GM18861 (cell line): ENCODE data around the gene TBL1Y.
"Not testable (repeated sequence)": the region's sequence is repeated elsewhere in the genome, so short reads cannot be mapped to it uniquely, and the experiment has no call there.

Experiments
- ATAC-seq: cut with Tn5 transposase; IDR thresholded peaks from one replicate; pipeline ENCODE4 v1.9.1; 2021; ENCODE audit not compliant: unreplicated experiment

Gene TBL1Y

DNA sequence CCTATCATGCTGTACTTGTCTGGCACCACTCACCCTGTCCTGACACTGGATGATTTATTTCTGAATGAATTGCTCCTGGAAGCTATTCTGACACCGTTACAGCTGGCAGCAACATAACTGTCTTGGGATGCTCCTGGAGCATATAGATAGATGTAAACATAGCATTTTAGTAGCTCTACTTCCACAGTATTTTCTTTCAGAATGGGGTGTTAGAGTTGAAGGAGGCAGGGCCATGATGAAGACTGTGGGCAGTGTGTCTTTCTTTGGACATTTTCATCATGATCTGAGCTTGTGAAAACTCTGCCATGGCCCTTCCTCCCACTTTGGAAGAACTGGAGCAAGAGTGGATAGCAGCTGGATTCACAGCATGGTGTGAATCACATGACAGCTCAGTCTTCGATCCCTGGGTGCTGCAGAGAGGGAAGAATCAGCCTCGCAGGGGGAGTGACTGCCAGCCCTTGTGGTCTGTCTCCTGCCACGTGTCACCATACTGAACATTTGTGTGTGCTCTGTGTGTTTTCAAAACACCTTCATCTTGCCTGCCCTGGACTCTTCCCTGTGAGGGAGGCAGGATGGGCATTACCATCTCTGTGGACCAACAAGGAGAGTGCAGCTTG is 61.9 kb downstream of the TBL1Y start:
- no peak for ATAC-seq

DNA sequence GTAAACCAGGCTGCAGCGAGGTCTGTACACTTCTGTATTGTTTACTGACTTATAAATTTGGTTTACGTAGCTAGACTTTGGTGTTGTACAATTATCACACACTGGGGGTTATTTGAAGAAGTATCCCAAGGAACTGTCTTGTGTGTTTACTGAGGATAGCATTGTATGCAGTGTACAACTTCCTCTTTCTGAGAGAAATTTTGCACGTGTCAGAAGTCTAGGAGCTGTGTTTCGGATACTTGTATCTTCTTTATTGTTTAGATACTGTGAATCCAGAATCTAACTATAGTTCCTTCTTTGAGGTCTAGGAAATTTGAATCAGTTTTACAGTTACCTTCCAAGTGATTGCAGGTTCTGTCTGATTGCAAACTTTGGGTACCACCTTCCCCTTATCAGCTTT is 64.5 kb downstream of the TBL1Y start:
- ATAC-seq = no peak

DNA sequence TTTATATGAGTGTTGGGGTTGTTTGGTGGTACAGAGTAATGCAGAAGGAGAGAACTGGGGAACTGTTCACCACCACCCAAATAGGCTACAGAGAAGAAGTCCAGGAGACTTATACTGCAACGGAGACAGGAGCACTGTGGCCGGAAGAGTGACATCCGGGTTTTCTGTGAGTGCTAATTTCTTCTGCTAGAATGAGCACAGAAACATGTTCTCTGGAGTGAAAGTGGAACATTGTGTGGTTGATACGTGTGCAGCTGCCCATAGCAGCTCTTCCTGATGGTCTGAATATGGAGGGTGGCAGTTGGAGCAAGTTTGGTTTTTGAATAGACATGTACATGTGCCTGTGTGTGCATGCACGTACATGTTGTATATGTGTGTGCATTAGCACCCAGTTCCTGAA is 67.3 kb downstream of the TBL1Y start:
- no peak for ATAC-seq

DNA sequence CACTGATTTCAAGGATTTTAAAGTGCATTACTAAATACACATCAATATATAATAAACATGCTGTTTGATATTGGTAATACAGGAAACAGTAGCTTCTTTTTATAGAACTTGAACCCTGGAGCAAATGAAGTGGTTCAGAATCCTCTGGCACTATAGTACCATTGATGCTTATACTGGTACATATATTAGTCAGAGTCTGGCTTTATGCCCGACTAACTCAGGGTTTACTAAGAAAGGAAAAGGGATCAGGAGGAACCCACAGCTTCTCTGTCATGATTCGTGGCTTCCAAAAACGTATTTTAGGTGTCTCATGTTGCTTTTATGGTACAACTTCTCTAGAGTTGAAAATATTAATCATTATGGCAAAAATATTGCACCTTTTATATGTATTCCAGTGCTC is 72.7 kb downstream of the TBL1Y start:
- no peak for ATAC-seq

DNA sequence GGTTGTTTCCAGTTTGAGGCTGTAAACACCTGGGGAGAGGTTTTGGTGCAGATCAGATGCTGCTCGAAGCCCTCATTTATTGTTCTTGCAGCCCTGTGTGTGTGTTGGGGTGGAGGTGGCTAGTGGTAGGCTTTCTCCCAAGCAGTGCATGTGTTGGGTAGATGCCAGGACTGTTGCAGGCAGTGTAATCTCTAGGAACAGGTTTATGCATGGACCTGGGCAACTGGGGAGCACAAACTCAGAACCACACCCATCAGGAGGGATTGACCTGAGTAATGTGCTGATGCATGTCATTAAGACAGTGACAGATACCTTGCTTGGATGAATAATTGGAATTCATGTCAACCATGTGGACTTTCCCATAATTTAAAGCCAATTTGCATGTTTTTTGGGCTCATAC is 77.3 kb downstream of the TBL1Y start:
- no peak for ATAC-seq

DNA sequence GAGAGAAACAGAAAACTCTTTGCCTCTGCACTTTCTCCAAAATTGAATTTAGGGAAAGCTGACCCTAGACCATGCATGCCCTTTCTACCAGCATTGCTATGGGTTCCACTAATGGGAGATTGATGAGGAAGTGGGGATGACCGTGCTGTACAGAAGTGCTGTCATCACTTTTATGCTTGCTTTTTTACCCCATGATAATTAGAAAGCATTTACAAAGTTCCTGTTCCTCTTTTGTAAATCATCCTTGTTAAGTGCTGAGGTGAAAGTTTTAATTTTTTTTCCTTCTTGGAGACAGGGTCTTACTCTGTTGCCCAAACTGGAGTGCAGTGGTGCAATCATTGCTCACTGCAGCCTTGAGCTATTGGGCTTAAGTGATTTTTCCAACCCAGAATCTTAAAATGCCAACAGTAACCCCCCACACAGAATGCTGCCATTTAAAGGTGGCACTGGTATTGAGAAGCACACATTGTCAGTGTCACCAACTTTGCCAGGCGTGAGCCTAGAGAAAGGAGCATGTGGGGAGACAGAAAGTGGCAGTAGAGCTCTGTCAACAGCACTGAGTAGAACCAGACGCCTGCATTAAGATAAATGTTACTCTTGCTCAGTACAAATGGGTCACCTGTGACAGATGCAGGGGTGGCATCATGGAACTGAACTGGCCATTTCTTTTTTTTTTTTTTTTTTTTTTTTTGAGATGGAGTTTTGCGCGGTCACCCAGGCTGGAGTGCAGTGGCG is 79.6 kb downstream of the TBL1Y start:
- no peak for ATAC-seq

DNA sequence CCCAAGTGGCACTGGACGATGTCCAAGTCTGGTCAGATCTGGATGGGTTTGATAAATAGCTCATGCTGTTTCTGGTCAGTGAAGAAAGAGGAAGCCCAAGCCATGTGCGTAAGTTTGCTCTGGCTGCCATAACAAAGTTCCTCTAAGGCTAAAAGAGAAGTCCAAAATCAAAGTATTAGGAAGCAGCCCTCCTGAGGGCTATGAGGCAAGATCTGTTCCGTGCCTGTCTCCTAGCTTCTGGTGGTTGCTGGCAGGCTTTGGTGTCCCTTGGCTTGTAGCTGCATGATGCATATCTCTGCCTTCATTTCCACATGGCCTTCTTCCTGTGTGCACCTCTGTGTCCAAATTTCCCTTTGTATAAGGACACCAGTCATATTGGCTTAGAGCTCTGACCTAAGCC is 81.5 kb downstream of the TBL1Y start:
- no peak for ATAC-seq

DNA sequence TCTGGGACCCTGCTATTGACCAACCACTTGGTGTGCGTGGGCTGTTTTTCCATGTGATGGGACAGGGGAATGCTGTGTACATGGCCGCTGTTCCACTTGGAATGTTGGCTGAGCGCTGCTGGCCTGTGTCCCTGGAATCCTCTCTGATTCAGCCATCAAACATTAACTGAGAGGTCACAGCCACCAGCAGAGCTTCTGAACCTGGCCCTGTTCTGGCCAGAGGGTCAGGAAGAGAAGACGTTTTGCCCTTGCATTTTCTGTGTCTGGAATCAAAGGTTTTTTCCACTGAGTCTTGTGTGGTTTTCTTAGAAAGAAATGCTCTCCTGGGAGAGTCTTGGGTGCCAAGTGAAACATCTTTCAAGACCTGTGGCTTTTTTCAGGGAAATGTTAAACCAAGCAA is 85.5 kb downstream of the TBL1Y start:
- ATAC-seq = no peak

DNA sequence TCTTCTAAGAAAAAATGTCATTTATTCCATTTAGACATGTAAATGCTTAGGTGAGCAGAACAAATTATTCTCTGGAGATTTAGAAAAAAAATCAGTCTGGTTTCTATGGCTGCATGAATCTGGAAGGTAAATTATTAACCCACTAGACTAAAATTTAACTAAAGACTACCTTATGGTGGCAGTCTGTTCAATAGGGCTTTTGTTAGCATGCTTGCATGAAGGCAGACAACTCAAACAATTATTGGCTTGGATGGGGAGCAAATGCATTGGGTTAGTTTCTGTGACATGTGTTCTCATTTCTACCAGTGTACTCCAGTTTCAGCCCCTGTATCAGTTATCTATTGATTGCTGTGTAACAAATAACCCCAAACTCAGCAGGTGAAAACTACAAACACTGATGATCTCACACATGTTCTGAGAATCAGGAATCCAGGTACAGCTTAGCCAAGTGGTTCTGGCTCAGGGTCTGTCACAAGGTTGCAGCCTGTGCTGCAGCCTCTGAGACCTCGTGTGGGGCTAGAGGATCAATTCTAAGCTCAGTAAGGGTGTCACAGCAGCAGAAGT is 87.1 kb downstream of the TBL1Y start:
- ATAC-seq = no peak

DNA sequence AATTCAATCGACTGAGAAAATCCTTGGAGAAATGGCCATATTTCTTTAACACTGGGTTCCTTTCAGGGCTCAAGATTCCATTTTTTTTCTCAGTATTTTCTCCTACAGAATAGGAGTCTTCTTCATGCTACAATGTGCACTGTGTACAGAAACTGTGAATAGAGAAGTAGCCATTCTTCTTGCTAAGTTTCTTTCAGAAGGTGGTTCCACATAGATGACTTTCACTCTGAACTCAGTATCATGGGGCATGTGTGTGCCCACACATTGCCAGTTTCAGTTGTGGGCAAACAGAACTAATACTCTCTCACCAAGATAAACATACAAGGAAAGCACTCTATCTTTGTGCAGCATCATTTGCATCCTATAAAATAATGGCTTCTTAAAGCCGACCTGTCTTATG is 89.4 kb downstream of the TBL1Y start:
- ATAC-seq = no peak

DNA sequence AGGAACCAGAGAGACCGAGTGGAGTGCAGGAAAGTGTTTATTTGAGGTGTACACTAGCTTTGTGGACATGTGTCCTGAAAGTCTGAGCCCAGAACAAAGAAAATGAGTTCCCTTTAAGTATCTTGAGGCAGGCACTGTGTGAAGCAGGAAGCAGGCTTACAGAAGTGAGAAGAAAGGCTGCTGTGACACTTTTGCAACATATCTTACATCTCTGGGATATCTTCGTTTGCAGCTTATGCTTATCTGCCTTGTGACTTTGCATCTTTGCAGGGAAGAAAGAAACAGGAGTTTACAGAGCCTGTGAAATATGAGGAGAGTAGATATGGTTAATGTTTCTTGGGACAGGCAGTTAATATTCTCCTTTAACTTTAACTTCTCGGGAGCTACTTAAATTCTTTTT is 92.1 kb downstream of the TBL1Y start:
- ATAC-seq = no peak

DNA sequence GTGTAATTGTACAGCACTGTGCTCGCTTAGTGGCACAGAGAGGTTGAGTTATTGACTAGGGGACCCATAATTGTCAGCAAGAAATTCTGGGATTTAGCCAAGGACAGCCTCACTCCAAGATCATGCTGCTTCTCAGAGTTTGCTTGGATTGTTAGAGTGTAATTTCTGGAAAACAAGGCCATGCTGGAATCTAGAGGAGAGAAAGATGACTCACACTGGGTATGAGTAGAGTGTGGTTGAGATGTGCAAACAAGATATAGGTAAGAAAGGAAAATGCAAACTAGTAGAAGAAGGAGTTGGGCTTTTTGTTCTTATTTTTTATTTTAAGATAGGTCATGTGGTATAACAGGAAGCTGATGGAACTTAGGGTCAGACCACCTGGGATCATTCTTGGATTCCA is 97.4 kb downstream of the TBL1Y start:
- ATAC-seq = no peak

DNA sequence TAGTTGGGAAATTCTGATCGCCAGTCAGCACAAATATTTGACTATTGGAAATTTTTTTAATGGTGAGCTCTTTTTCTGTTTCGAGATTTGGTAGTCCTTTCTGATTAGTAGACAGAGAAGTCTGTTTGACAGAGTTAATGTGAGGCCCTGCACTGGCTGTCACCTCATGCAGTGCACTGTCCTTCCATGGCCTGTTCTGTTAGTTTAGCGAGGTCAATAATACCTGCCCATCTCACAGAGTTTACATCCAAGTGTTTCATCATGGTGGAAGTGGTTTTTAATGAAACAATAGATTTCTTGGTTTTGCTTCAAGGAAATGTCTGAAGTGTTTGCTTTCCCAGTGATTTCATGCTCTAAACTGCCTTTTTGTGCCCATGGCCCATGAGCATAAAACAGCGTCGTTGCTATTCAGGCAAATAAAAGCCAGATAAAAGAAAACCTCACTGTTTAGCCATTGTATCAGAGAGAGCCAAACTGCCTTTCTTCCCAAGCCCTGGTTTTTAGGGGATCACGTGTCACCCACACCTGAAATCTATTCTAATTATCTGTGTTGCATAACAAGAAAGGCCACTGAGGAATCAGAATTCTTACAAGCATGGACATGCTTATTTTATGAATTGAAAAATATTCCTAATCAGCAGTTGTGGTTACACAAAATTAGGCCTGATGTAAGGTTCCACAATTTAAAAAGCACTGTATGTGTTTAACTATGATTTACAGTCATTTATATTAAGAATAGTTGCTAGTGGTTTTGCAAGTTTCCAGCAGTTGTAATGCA is 98.3 kb downstream of the TBL1Y start:
- ATAC-seq = no peak

DNA sequence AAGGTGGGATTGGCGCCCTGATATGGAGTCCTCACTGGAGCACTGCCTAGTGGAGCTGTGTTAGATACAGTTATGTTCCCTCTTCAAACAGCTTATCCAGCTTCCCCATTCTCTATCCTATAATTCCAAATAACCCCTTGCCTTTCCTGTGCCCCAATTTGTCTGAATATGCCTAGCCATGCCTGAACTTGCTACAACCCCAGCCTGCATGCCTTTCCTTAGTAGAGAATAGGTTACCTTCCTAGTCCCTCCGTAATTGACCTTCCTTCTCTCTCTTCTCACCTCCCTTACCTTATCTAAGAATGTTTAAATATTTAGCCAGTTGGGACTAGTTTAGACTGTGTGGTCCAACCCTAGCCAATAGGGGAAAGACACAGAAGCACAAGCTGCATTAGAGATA is 102.6 kb downstream of the TBL1Y start:
- ATAC-seq = no peak

DNA sequence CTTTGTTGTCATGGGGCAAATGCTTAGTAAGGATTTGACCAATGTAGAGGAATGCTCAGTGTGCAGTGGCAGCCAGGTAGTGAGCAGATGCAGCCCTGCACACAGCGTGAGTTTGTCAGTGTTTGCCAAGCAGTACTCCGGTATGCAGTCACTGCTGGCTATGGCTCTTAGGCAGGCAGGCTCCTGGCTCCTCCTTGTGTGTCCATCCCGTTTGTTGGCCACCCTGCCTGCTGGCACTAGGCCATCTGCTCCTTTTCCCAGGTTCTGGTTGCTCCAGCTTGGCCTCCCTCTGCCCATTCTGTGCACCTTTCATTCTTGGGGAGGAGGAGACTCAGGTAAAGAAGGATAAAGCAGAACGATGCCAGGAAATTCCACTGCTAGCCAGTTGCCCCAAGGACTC is 106.0 kb downstream of the TBL1Y start:
- no peak for ATAC-seq

DNA sequence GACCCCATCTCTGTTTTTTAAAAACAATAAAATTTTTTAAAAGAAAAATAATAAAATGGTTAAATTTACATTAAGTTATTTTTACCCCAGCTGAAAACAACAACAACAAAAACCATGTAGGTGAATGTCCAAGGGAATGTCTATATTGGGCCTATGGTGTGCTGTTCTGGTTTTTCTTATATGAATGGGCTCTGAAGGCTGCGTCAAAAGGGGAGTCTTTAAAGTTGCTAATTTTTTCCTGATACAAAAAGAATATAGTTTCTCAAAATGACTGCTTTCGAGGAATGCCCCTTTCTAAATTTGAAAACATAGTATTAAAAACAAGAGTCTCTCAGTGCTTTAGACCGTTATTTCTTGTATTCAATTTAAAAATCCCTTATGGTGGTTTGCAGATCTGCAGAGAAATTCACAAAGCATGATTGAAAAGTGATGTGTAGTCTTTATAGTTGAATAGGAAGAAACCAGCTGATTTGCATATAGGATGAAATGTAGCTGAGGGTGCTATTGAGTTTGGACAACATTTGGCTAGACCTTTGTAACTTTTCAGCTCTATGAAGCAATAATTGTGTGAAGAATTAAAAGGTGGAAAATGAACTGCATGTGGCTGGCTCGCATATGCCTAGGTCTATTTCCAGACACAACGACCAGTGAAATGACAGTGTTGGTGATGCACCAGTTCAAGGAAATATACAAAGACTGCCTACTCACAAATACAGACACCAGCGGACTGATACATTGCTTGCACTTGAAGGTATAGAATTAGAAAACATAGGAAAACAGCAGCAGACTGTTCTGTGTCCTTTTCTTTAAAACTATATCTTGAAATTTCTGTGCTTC is 107.0 kb downstream of the TBL1Y start:
- no peak for ATAC-seq

DNA sequence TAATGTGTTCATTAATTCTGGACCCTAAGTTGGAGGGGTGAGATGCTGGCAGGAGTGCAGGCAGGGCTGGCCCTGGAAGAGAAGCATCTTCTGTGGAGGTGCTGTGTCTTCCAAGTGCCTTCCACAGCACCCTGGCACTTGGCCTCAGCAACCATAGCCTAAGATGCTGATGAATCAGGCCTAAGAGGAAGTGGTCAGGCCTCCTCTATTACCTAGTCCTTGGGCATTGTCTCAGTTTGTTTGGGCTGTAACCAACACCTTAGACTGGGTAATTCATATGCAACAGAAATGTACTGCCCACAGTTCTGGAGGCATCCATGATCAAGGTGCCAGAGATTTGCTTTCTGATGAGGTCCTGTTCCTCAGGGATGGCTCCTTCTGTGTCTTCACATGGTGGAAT is 128.5 kb downstream of the TBL1Y start:
- ATAC-seq = no peak

DNA sequence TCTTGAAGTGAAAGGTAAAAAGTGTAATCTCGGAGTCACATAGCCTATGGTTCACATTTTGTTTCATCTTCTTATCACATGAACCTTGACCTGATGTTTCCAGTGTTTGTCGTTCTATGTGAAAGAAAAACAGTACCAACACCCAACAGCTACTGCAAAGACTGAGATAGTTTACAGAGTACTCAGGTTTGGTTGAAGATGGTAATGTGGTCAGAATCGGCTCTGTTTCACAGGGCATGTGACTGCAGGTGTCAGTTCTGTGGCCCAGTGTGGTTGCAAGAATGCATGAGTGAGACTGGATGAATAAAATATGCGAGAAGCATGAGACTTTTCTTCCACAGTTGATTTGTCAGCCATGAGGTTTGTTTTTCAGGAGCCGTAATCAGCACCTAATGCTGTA is 130.2 kb downstream of the TBL1Y start:
- ATAC-seq = no peak

DNA sequence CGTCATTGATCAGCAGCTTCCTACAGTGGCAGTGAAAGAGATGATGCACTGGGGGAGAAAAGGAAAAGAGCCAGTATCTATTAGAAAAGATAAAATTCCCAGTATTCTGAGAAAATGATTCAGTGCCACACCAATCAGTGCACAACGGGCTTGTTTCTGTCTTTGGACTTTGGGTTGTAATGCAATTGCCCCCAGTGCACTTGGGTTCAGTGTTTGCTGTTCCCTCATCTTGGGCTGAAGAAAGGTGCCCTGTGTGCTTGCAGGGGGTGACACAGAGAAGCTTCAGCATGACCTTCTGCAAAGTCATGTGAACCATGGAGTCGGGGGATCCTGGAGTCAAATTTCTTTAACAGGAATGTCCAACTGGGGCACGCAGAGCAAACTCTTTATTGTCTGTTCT is 131.5 kb downstream of the TBL1Y start:
- no peak for ATAC-seq

DNA sequence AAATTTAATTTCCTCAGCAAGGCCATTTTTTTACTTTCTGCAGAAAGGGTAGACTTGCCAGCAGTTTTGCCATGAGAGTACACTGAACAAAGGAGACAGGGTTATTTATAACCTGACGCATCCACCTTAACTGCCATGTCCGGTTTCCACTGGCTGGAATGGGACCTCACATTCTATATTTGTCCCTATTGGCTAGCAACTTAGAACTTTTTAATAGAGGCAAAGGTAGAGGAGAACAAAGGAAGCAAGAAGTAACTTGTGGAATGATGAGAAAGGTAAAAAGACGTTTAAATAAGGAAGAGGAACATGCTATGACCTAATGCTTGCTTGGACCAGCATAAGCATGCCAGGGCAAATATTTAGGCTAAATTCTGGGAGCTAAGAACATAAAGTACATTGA is 142.0 kb downstream of the TBL1Y start:
- not testable (repeated sequence) for ATAC-seq

DNA sequence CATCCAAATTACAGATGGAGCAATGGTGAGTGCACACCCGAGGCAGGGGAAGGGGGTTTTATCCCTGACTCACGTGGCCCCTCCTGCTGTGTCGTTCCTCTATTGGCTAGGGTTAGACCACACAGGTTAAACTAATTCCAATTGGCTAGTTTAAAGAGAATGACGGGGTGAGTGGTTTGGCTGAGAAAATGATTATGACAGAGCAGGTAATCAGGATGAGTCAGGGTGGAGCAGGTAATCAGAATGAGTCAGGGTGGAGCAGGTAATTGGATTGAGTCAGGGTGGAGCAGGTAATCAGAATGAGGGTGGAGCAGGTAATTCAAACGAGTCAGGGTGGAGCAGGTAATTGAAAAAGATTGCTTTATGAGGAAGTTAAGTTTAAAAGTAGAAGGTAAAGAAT is 146.4 kb downstream of the TBL1Y start:
- ATAC-seq = no peak
